Cardiac fibroblast (primary cell): Measurements from ENCODE around the gene BTBD9.
A peak's percentile ranks its signal among the peaks of the same experiment; 100 is the strongest.

ENCODE experiments used
- DNase-seq, 2 donors: peaks; one replicate each; pipeline versions ENCODE4 v3.0.0 to v3.0.0-alpha.2; 2010; ENCODE audit warnings: low read depth in 2 of 2
- H3K4me3 ChIP-seq, 2 donors: replicated peaks in 1 of 2; 1 replicate in 1 of 2; 2 replicates in 1 of 2; pipeline ENCODE4 v1.5.1; 2011; ENCODE audit warnings: low read depth in 2 of 2, low read length in 2 of 2, mild to moderate bottlenecking in 2 of 2, moderate library complexity in 1 of 2
- CTCF ChIP-seq: IDR thresholded peaks from one replicate; pipeline ENCODE4 v1.5.1; 2011; ENCODE audit warnings: low read depth, mild to moderate bottlenecking, low read length, inconsistent platforms

The BTBD9 gene

GRCh38 chr6:38320358-38320757, 319.4 kb downstream of the BTBD9 start:
- H3K4me3 ChIP-seq: no peak overlapping the region
- no peak for TF ChIP-seq CTCF
- no peak for DNase-seq

DNA sequence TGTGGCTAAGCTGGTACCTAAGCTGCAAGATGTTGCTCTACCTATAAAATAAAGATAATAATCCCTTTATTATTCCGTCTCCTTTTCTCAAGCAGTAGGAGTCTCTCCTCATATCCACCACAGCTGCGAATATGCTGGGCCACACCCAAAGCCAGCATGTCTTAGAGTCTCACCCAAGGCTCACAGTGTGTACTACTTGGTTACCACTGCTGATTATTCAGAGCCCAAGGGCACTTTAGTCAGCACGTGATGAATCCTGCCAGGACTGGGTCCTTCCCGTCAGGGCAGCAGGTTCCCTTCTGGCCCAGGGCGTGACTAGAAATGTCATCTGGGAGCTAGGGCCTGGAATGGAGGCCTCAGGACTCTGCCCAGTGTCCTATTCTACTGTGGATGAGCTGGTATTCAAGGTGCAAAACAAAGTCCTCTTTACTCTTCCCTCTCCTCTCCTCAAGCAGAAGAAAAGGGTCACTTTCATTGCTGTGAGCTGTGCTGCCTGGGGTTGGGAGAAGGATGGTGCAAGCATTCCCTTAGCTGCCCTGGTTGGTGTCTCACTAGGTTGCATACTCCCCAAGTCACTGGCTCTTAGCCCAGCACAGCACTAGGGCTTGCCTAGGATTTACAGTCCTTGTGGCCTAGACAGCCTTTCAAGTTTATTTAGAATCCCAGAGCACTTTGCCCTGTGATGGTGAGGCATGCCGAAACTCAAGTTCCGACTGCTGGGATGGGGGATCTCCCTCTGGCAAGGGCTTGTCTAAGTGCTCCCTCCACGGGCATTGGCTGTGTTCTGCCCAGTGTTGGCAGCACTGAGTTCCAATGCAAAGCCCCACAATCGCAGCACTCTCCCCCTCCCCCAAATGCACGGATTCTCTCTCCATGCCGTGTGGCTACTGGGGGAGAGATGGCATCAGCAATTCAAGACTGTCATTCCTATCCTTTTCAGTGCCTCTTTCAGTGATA, 320.2 kb downstream of the BTBD9 start:
- no peak for TF ChIP-seq CTCF
- DNase-seq: no peak
- no peak overlapping the region for H3K4me3 ChIP-seq

DNA sequence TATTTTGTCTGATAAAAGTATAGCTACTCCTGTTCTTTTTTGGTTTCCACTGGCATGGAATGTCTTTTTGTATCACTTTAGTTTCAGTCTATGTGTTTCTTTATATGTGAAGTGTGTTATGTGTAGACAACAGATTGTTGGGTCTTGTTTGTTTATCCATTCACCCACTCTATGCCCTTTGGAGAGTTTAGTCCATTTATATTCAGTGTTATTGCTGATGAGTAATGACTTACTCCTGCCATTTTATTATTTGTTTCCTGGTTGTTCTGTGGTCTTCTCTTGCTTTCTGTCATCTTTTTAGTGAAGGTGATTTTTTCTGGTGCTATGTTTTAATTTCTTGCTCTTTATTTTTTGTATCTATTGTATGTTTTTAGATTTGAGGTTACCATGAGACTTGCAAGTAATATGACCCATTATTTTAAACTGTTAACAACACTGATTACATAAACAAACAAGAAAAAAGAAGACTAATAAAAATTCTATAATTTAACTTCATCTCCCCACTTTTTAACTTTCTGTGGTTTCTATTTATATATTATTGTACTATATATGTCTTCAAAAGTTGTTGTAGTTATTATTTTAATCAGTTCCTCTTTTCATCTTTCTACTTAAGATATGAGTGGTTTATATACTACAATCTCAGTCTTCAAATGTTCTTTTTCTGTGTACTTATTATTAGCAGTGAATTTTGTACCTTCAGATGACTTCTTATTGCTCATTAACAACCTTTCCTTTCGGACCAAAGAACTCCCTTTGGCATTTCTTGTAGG, 323.4 kb downstream of the BTBD9 start:
- no peak overlapping the region for H3K4me3 ChIP-seq
- no peak for DNase-seq
- no peak for TF ChIP-seq CTCF

GRCh38 chr6:38311201-38311600, 328.5 kb downstream of the BTBD9 start:
- TF ChIP-seq CTCF: no peak
- H3K4me3 ChIP-seq: no peak overlapping the region
- DNase-seq: no peak

- TF ChIP-seq CTCF: no peak
- no peak for DNase-seq
Measured at GRCh38 chr6:38310061-38310460, 329.7 kb downstream of the BTBD9 start.

GRCh38 chr6:38307740-38308139, 332.0 kb downstream of the BTBD9 start:
- TF ChIP-seq CTCF: no peak
- no peak overlapping the region for H3K4me3 ChIP-seq
- DNase-seq: peak in 1 of 2 donors; percentile 8

More at GRCh38 chr6:38310061-38310460, 329.7 kb downstream of the BTBD9 start:
- H3K4me3 ChIP-seq: no peak overlapping the region
